Neural cell (in vitro differentiated cells): ENCODE data around the gene GSN. TPM values are rescaled to one million over a fixed set of nuclear protein-coding genes. Genes with fewer than 3 reads are reported as not detected.

ENCODE experiments used
- H2AFZ ChIP-seq: fragments of 200-600, 300-800 bp; sonication (generic), shearing (Covaris generic); 2 replicates; pipeline ENCODE4 v1.6.0; 2014; ENCODE audit warnings: low read depth, mild to moderate bottlenecking, antibody characterized with exemption, low read length, moderate library complexity
- H3F3A ChIP-seq: fragments of 200-600 bp; shearing (Covaris generic); 2 replicates; pipeline ENCODE4 v1.6.1; 2016; ENCODE audit warnings: mild to moderate bottlenecking, moderate library complexity, mixed read lengths, antibody characterized with exemption, low read length; ENCODE audit not compliant: insufficient read depth, poor library complexity, severe bottlenecking
- H3K27ac ChIP-seq: fragments of 200-600, 300-800 bp; sonication (generic), shearing (Covaris generic); 2 replicates; pipeline ENCODE4 v1.5.1; 2014; ENCODE audit warnings: mild to moderate bottlenecking, low read length, moderate library complexity
- H3K27me3 ChIP-seq: fragments of 300-800, 200-600 bp; sonication (generic), shearing (Covaris generic); 2 replicates; pipeline ENCODE4 v1.6.0; 2014; ENCODE audit warnings: mild to moderate bottlenecking, low read depth, low read length, moderate library complexity; ENCODE audit not compliant: insufficient read depth
- H3K36me3 ChIP-seq: fragments of 300-800, 200-600 bp; sonication (generic), shearing (Covaris generic); 2 replicates; pipeline ENCODE4 v1.5.1; 2014; ENCODE audit warnings: mild to moderate bottlenecking, antibody characterized with exemption, low read length, moderate library complexity; ENCODE audit not compliant: insufficient read depth
- H3K4me2 ChIP-seq: fragments of 300-800, 200-600 bp; sonication (generic), shearing (Covaris generic); 2 replicates; pipeline ENCODE4 v1.6.0; 2014; ENCODE audit warnings: mild to moderate bottlenecking, low read length
- H3K4me3 ChIP-seq: fragments of 300-800, 200-600 bp; sonication (generic), shearing (Covaris generic); 2 replicates; pipeline ENCODE4 v1.5.1; 2014; ENCODE audit warnings: mild to moderate bottlenecking, low read length, moderate library complexity
- H3K79me2 ChIP-seq: fragments of 200-600 bp; shearing (Covaris generic); replicated peaks from 2 replicates; pipeline ENCODE4 v1.6.0; 2014; ENCODE audit warnings: mild to moderate bottlenecking, low read length, moderate library complexity; ENCODE audit not compliant: insufficient read depth
- H3K9ac ChIP-seq: fragments of 300-800, 200-600 bp; sonication (generic), shearing (Covaris generic); 2 replicates; pipeline ENCODE4 v1.6.1; 2016; ENCODE audit warnings: mild to moderate bottlenecking, low read length, mixed read lengths
- H3K9me2 ChIP-seq: fragments of 200-600 bp; shearing (Covaris generic); 2 replicates; pipeline ENCODE4 v1.6.1; 2016; ENCODE audit warnings: mild to moderate bottlenecking, low read length, mixed read lengths; ENCODE audit not compliant: insufficient read depth
- H3K9me3 ChIP-seq: fragments of 200-600, 300-800 bp; sonication (generic), shearing (Covaris generic); 2 replicates; pipeline ENCODE4 v1.6.1; 2016; ENCODE audit warnings: mild to moderate bottlenecking, mixed run types, low read length, moderate library complexity, mixed read lengths
- H4K20me1 ChIP-seq: fragments of 200-600 bp; shearing (Covaris generic); 2 replicates; pipeline ENCODE4 v1.6.1; 2016; ENCODE audit warnings: mild to moderate bottlenecking, mixed run types; ENCODE audit not compliant: insufficient read depth
- CTCF ChIP-seq: fragments of 450-650 bp; IDR thresholded peaks from 2 replicates; pipeline ENCODE4 v1.5.1; 2014; ENCODE audit warnings: antibody characterized with exemption, mild to moderate bottlenecking, moderate library complexity; ENCODE audit not compliant: poor library complexity, severe bottlenecking
- EP300 ChIP-seq: fragments of 450-650 bp; conservative IDR thresholded peaks from 2 replicates; pipeline ENCODE4 v1.6.1; 2014; ENCODE audit warnings: antibody characterized with exemption, mild to moderate bottlenecking, moderate library complexity; ENCODE audit not compliant: poor library complexity, severe bottlenecking
- EZH2 ChIP-seq: fragments of 200-600, 300-800 bp; shearing (Covaris generic), sonication (generic); IDR thresholded peaks from 2 replicates; pipeline ENCODE4 v1.6.1; 2014; ENCODE audit warnings: antibody characterized with exemption, low read length, borderline replicate concordance, mild to moderate bottlenecking; ENCODE audit not compliant: insufficient read depth, poor library complexity, severe bottlenecking
- MXI1 ChIP-seq: fragments of 450-650 bp; conservative IDR thresholded peaks from 2 replicates; pipeline ENCODE4 v1.6.1; 2014; ENCODE audit warnings: antibody characterized with exemption, mild to moderate bottlenecking; ENCODE audit not compliant: poor library complexity, severe bottlenecking
- POLR2AphosphoS5 ChIP-seq: IDR thresholded peaks from 2 replicates; pipeline ENCODE4 v1.6.1; 2012
- RAD21 ChIP-seq: fragments of 450-650 bp; conservative IDR thresholded peaks from 2 replicates; pipeline ENCODE4 v1.6.1; 2014; ENCODE audit warnings: antibody characterized with exemption, mild to moderate bottlenecking, moderate library complexity
- SMC3 ChIP-seq: fragments of 450-650 bp; conservative IDR thresholded peaks from 2 replicates; pipeline ENCODE4 v1.6.1; 2014; ENCODE audit warnings: antibody characterized with exemption, mild to moderate bottlenecking, moderate library complexity; ENCODE audit not compliant: poor library complexity
- TAF1 ChIP-seq: IDR thresholded peaks from 2 replicates; pipeline ENCODE4 v1.6.1; 2012; ENCODE audit warnings: low read depth
- polyA plus RNA-seq: library from polyadenylated mRNA; depleted of rRNA; stranded (reverse); fragments of >200 nt; gene quantifications from 2 replicates; pipeline ENCODE4 v1.2.3, GENCODE V29; 2014
- TF ChIP-seq, protein P1 (sequence below): IDR thresholded peaks from 2 replicates; pipeline ENCODE4 v1.6.1; 2012; ENCODE audit warnings: borderline replicate concordance

The GSN gene
- polyA plus RNA-seq, 1 donor from 2014 or later, result 2.4 TPM

GRCh38 chr9:121235512-121235911 lies 32.5 kb upstream of the GSN start:
- Histone ChIP-seq H3K79me2 (no peaks in the 10 kb centered on the region), H3K27ac (no peak overlapping the region), H3K36me3 (no peaks in the 10 kb centered on the region), H2AFZ (no peak overlapping the region), H3K9ac (no peak overlapping the region), H3K27me3 (no peaks in the 10 kb centered on the region), H3F3A (no peaks in the 10 kb centered on the region), H3K9me3 (no peaks in the 10 kb centered on the region), H3K9me2 (no peaks in the 10 kb centered on the region), H3K4me2 (no peak overlapping the region), H3K4me3 (no peak overlapping the region), H4K20me1 (no peaks in the 10 kb centered on the region)
- no peak for TF ChIP-seq EP300
- TF ChIP-seq SMC3, result no peak

DNA sequence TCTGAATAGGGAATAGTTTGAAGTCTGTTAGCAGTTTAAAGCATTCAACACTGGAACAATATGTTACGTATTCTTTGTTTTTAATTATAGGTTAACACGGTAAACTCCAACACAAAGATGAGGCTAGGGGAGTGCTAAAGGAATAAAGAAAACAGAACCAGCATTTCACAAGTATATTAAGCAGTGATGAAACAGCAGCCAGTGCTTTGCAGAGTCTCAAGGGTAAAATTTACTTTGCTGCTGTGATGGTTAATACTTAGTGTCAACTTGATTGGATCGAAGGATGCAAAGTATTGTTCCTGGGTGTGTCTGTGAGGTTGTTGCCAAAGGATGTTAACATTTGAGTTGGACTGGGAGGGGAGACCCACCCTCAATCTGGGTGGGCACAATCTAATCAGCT lies 30.0 kb upstream of the GSN start:
- TF ChIP-seq EZH2 (no peak), MXI1 (no peak), RAD21 (no peak)
- TF ChIP-seq, protein P1, sequence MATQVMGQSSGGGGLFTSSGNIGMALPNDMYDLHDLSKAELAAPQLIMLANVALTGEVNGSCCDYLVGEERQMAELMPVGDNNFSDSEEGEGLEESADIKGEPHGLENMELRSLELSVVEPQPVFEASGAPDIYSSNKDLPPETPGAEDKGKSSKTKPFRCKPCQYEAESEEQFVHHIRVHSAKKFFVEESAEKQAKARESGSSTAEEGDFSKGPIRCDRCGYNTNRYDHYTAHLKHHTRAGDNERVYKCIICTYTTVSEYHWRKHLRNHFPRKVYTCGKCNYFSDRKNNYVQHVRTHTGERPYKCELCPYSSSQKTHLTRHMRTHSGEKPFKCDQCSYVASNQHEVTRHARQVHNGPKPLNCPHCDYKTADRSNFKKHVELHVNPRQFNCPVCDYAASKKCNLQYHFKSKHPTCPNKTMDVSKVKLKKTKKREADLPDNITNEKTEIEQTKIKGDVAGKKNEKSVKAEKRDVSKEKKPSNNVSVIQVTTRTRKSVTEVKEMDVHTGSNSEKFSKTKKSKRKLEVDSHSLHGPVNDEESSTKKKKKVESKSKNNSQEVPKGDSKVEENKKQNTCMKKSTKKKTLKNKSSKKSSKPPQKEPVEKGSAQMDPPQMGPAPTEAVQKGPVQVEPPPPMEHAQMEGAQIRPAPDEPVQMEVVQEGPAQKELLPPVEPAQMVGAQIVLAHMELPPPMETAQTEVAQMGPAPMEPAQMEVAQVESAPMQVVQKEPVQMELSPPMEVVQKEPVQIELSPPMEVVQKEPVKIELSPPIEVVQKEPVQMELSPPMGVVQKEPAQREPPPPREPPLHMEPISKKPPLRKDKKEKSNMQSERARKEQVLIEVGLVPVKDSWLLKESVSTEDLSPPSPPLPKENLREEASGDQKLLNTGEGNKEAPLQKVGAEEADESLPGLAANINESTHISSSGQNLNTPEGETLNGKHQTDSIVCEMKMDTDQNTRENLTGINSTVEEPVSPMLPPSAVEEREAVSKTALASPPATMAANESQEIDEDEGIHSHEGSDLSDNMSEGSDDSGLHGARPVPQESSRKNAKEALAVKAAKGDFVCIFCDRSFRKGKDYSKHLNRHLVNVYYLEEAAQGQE, result no peak

GRCh38 chr9:121239071-121239470 lies 28.9 kb upstream of the GSN start:
- Histone ChIP-seq H4K20me1 (no peaks in the 10 kb centered on the region), H3K27me3 (no peaks in the 10 kb centered on the region), H3K9ac (no peak overlapping the region), H3F3A (no peaks in the 10 kb centered on the region), H3K4me3 (no peak overlapping the region), H3K27ac (no peak overlapping the region), H3K79me2 (no peaks in the 10 kb centered on the region), H3K36me3 (no peaks in the 10 kb centered on the region), H3K9me3 (no peaks in the 10 kb centered on the region), H2AFZ (no peak overlapping the region), H3K4me2 (no peak overlapping the region), H3K9me2 (no peaks in the 10 kb centered on the region)
- TF ChIP-seq TAF1 (no peak), SMC3 (no peak), EP300 (no peak), EZH2 (no peak), CTCF (no peak), RAD21 (no peak), MXI1 (no peak), POLR2AphosphoS5 (no peak)
- TF ChIP-seq, protein P1, result no peak

More for the DNA sequence above, 30.0 kb upstream of the GSN start:
- H3K27me3 ChIP-seq, result no peaks in the 10 kb centered on the region
- H3K9me3 ChIP-seq, result no peaks in the 10 kb centered on the region
- H4K20me1 ChIP-seq, result no peaks in the 10 kb centered on the region
- H3K27ac ChIP-seq, result no peak overlapping the region
- H2AFZ ChIP-seq, result no peak overlapping the region
- H3K9me2 ChIP-seq, result no peaks in the 10 kb centered on the region
- no peaks in the 10 kb centered on the region for H3F3A ChIP-seq
- H3K4me2 ChIP-seq, result no peak overlapping the region
- H3K9ac ChIP-seq, result no peak overlapping the region
- H3K79me2 ChIP-seq, result no peaks in the 10 kb centered on the region
- H3K4me3 ChIP-seq, result no peak overlapping the region
- H3K36me3 ChIP-seq, result no peaks in the 10 kb centered on the region
